WTC11 (cell line): Measurements from ENCODE around the gene ARL4D. TPM values are rescaled to one million over a fixed set of nuclear protein-coding genes. Genes with fewer than 3 reads are reported as not detected.

Experiments used
- ATAC-seq: fragments of 200-7000 bp; cut with Tn5 transposase; 2 replicates; pipeline ENCODE4 v1.10.0; 2021; ENCODE audit warnings: mild to moderate bottlenecking, moderate library complexity
- CTCF ChIA-PET: fragments of 300-600 bp; sonication (Branson Sonifier 250); formaldehyde crosslinking; loops from one replicate; lab custom pipeline; 2021; ENCODE audit warnings: antibody characterized with exemption; lab: Charles Lee
- POLR2A ChIA-PET: fragments of 350-600 bp; sonication (Branson Sonifier 250); formaldehyde crosslinking; loops from one replicate; lab custom pipeline; 2021; ENCODE audit warnings: antibody characterized with exemption; lab: Charles Lee
- DNase-seq: peaks from one replicate; pipeline ENCODE4 v3.0.0; 2021; ENCODE audit warnings: low spot score
- H3K27ac Mint-ChIP-seq: 2 replicates; pipeline ENCODE4 v1.8.0; 2021; ENCODE audit warnings: mixed read lengths
- H3K27me3 Mint-ChIP-seq: 2 replicates; pipeline ENCODE4 v1.8.0; 2021; ENCODE audit warnings: low read depth, mild to moderate bottlenecking, moderate library complexity, mixed read lengths
- H3K36me3 Mint-ChIP-seq: 2 replicates; pipeline ENCODE4 v1.8.0; 2021; ENCODE audit warnings: mixed read lengths
- H3K4me1 Mint-ChIP-seq: 2 replicates; pipeline ENCODE4 v1.8.0; 2022; ENCODE audit warnings: mixed read lengths
- H3K4me3 Mint-ChIP-seq: 2 replicates; pipeline ENCODE4 v1.8.0; 2021; ENCODE audit warnings: mild to moderate bottlenecking, moderate library complexity, mixed read lengths
- H3K9me3 Mint-ChIP-seq: 2 replicates; pipeline ENCODE4 v1.8.0; 2021; ENCODE audit warnings: mixed read lengths
- GABPB1 ChIP-seq: sonication (generic); formaldehyde crosslinking; IDR thresholded peaks from 2 replicates; pipeline ENCODE4 v1.8.1; 2023; ENCODE audit warnings: mild to moderate bottlenecking, missing genetic modification reagents
- ZNF281 ChIP-seq: sonication (generic); formaldehyde crosslinking; IDR thresholded peaks from 2 replicates; pipeline ENCODE4 v1.8.0; 2023; ENCODE audit warnings: mild to moderate bottlenecking, missing genetic modification reagents
- total RNA-seq: library from RNA; stranded (reverse); gene quantifications from 3 replicates; pipeline ENCODE4 v1.2.3, GENCODE V29; 2021

The ARL4D gene
- total RNA-seq, 1 experiment from 2014 or later, result 11.9 TPM

- H3K27ac Mint-ChIP-seq, result no peak overlapping the region
- no peak overlapping the region for H3K4me3 Mint-ChIP-seq
- peaks cover 11% of the 10 kb centered on the region for H3K36me3 Mint-ChIP-seq
- ATAC-seq (no peak), DNase-seq (no peak)
- ChIA-PET POLR2A (no interaction called here), CTCF (no interaction called here)
- peaks cover 6% of the 10 kb centered on the region; the same call in 1 of the 2 replicates for H3K27me3 Mint-ChIP-seq
- TF ChIP-seq ZNF281, result no peak
- peak; percentile 81 for TF ChIP-seq GABPB1 (CRISPR knock-in tag)
- peaks cover 17% of the 10 kb centered on the region for H3K9me3 Mint-ChIP-seq
- H3K4me1 Mint-ChIP-seq, result peaks cover under 1% of the 10 kb centered on the region
Measured at GRCh38 chr17:43449470-43450248, 50.9 kb downstream of the ARL4D start.

Other genes starting within 250 kb of the ARL4D start
- gene NBR1, start 227.8 kb upstream of the ARL4D start, total RNA-seq, result 38.4 to 42.8 TPM (median 38.9 TPM) in 3 replicates
- 3.8 to 4.4 TPM (median 4.2 TPM) in 3 replicates for gene TMEM106A, start 187.1 kb upstream of the ARL4D start, total RNA-seq
- not detected in 3 replicates for gene CCDC200, start 170.4 kb upstream of the ARL4D start, total RNA-seq
- 5,207 to 6,122 TPM (median 5,885 TPM) in 3 replicates for gene RNU2-1, start 165.0 kb upstream of the ARL4D start, total RNA-seq
- gene DHX8, start 85.0 kb downstream of the ARL4D start, total RNA-seq, result 47.9 to 58.5 TPM (median 58.3 TPM) in 3 replicates
- gene ETV4, start 147.3 kb downstream of the ARL4D start, total RNA-seq, result 147 to 195 TPM (median 147 TPM) in 3 replicates